Measurements from ENCODE around the gene TLK1. TPM values are rescaled to one million over a fixed set of nuclear protein-coding genes. Genes with fewer than 3 reads are reported as not detected.

The TLK1 gene
- total RNA-seq, 1 experiment from 2014 or later, result 101 TPM

DNA sequence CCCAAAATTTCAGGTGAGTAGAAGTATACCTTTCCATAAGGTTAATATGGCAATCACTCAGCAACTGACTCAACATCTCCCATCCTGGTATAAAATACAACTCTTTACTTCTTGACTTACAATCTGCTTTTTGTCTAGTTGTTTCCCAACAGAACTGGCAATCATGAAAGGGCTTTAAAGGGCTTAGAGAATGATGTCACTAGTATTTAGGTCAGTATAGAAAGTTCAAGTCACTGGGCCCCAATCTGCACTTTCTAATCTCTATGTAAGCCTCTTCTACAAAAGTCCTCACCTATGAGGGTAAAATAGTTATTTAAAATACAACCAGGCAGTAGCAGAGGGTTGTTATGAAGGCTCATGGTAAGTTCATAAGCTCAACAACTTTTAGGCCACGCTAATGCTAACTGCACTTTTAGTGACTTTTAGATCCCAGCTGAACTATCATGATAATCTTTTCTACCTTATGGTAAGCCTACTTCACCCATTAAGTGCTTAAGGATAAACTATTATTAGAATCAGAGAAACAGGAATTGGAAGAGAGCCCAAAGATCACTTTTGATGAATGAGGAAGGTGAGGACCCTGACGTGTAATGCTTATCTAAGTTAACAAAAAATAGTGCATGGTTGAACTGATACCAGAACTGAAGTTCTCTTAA, 152.0 kb downstream of the TLK1 start:
- Histone ChIP-seq H3F3A (ENCODE audit: insufficient read depth, low read depth) (peaks cover 17% of the 10 kb centered on the region), H3K36me3 (ENCODE audit: low read depth) (peaks cover 45% of the 10 kb centered on the region), H4K20me1 (ENCODE audit: insufficient read depth) (no peaks in the 10 kb centered on the region; the same call in 1 of the 2 replicates), H3K79me2 (ENCODE audit: low read depth) (no peaks in the 10 kb centered on the region), H3K9me3 (ENCODE audit: insufficient read depth, low read depth) (no peaks in the 10 kb centered on the region), H3K4me3 (no peak overlapping the region), H3K27ac (no peak overlapping the region), H3K4me1 (replicated peaks; ENCODE audit: insufficient read depth) (no peaks in the 10 kb centered on the region), H2AFZ (no peak overlapping the region), H3K9me2 (ENCODE audit: insufficient read depth) (no peaks in the 10 kb centered on the region), H3K27me3 (ENCODE audit: insufficient read depth, low read depth) (no peaks in the 10 kb centered on the region), H3K4me2 (no peak overlapping the region)
- ChIA-PET POLR2A (ENCODE audit: unreplicated experiment) (no interaction called here), CTCF (no interaction called here)
- intact Hi-C loops (cut with micrococcal nuclease; ENCODE audit: unreplicated experiment), result no loop called here
- no peak for DNase-seq
- no TSS peak for BruUV-seq (replicated peaks)
- TF ChIP-seq EZH2 (IDR thresholded peaks at IDR 0.05; ENCODE audit: low read depth), result no peak
- TF ChIP-seq, protein P1, sequence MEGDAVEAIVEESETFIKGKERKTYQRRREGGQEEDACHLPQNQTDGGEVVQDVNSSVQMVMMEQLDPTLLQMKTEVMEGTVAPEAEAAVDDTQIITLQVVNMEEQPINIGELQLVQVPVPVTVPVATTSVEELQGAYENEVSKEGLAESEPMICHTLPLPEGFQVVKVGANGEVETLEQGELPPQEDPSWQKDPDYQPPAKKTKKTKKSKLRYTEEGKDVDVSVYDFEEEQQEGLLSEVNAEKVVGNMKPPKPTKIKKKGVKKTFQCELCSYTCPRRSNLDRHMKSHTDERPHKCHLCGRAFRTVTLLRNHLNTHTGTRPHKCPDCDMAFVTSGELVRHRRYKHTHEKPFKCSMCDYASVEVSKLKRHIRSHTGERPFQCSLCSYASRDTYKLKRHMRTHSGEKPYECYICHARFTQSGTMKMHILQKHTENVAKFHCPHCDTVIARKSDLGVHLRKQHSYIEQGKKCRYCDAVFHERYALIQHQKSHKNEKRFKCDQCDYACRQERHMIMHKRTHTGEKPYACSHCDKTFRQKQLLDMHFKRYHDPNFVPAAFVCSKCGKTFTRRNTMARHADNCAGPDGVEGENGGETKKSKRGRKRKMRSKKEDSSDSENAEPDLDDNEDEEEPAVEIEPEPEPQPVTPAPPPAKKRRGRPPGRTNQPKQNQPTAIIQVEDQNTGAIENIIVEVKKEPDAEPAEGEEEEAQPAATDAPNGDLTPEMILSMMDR (conservative IDR thresholded peaks at IDR 0.05), result no peak

DNA sequence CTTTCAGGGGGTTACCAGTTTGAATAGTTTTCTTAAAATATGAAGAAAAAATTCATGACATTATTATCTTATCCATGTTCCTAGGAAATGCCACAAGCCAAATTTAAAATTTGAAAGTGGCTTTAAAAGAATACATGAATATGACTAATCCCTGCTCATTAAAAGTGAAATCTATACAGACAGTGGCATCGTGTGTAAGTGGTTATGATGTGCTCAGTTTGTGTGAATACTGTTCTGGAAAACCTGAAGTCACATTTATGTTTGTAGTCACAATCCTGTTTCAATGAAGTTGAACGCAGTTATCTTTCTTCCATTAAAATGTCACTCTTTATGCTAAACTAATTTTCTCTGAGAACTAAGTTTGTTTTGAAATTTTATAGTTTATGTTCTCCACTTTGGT, 155.9 kb downstream of the TLK1 start:
- Histone ChIP-seq H3K79me2 (ENCODE audit: low read depth) (no peaks in the 10 kb centered on the region), H3K4me3 (no peak overlapping the region), H3K9me3 (ENCODE audit: insufficient read depth, low read depth) (no peaks in the 10 kb centered on the region), H3K4me1 (replicated peaks; ENCODE audit: insufficient read depth) (no peaks in the 10 kb centered on the region), H2AFZ (no peak overlapping the region), H4K20me1 (ENCODE audit: insufficient read depth) (no peaks in the 10 kb centered on the region; the same call in 1 of the 2 replicates), H3K27me3 (ENCODE audit: insufficient read depth, low read depth) (no peaks in the 10 kb centered on the region), H3K36me3 (ENCODE audit: low read depth) (peaks cover 33% of the 10 kb centered on the region), H3K27ac (no peak overlapping the region), H3K9me2 (ENCODE audit: insufficient read depth) (no peaks in the 10 kb centered on the region), H3K4me2 (no peak overlapping the region), H3F3A (ENCODE audit: insufficient read depth, low read depth) (peaks cover 6% of the 10 kb centered on the region)
- CTCF ChIA-PET, result no interaction called here
- BruUV-seq (replicated peaks), result no TSS peak
- TF ChIP-seq, protein P1 (conservative IDR thresholded peaks at IDR 0.05), result no peak
- TF ChIP-seq EZH2 (IDR thresholded peaks at IDR 0.05; ENCODE audit: low read depth), result no peak
- intact Hi-C loops (cut with micrococcal nuclease; ENCODE audit: unreplicated experiment), result no loop called here
- POLR2A ChIA-PET (ENCODE audit: unreplicated experiment), result no interaction called here
- DNase-seq, result no peak

DNA sequence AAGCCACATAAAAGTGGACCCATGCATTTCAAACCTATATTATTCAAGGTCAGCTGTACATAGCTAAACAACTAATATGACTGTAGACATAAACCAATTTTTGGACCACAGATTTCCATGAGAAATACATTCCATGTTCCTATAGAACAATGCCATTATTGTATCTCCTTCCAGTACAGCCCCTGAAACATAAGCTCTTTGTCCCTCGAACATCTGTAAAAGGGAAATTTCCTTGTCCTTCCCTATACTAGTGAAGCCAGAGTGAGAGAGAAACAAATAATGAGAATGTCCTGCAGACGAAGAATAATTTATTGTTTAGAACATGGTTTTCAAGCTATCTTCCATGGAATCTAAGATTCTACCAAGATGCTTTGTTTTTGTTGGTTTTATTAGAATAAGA, 156.3 kb downstream of the TLK1 start:
- no peaks in the 10 kb centered on the region for H3K27me3 ChIP-seq (ENCODE audit: insufficient read depth, low read depth)
- POLR2A ChIA-PET (ENCODE audit: unreplicated experiment), result no interaction called here
- H3F3A ChIP-seq (ENCODE audit: insufficient read depth, low read depth), result peaks cover 6% of the 10 kb centered on the region
- intact Hi-C loops (cut with micrococcal nuclease; ENCODE audit: unreplicated experiment), result no loop called here
- no peak overlapping the region for H2AFZ ChIP-seq
- no peaks in the 10 kb centered on the region; the same call in 1 of the 2 replicates for H4K20me1 ChIP-seq (ENCODE audit: insufficient read depth)
- no TSS peak for BruUV-seq (replicated peaks)
- peaks cover 28% of the 10 kb centered on the region for H3K36me3 ChIP-seq (ENCODE audit: low read depth)
- H3K79me2 ChIP-seq (ENCODE audit: low read depth), result no peaks in the 10 kb centered on the region
- no peaks in the 10 kb centered on the region for H3K9me3 ChIP-seq (ENCODE audit: insufficient read depth, low read depth)
- no peak overlapping the region for H3K4me2 ChIP-seq
- H3K27ac ChIP-seq, result no peak overlapping the region
- no peak overlapping the region for H3K4me3 ChIP-seq
- no peak for TF ChIP-seq EZH2 (IDR thresholded peaks at IDR 0.05; ENCODE audit: low read depth)
- TF ChIP-seq, protein P1 (conservative IDR thresholded peaks at IDR 0.05), result no peak
- no peak for DNase-seq
- no peaks in the 10 kb centered on the region for H3K9me2 ChIP-seq (ENCODE audit: insufficient read depth)
- CTCF ChIA-PET, result no interaction called here
- H3K4me1 ChIP-seq (replicated peaks; ENCODE audit: insufficient read depth), result no peaks in the 10 kb centered on the region

Measured in PC-9 (cell line).